Right lobe of liver (tissue), 6 donors: ENCODE measurements around the gene DEXI. TPM values are rescaled to one million over a fixed set of nuclear protein-coding genes. Genes with fewer than 3 reads are reported as not detected.

ENCODE experiments used
- ATAC-seq, 4 donors: fragments of 200-7000 bp; cut with Tn5 transposase; one replicate each; pipeline ENCODE4 v1.9.1; 2020; ENCODE audit warnings: mild to moderate bottlenecking in 4 of 4, moderate library complexity in 4 of 4
- DNase-seq, 3 donors: peaks; one replicate each; pipeline ENCODE4 v3.0.0-alpha.2; 2020
- H3K27ac ChIP-seq, 3 donors: fragments of 200-600 bp; one replicate each; pipeline ENCODE4 v1.8.0; 2022
- H3K27me3 ChIP-seq, 2 donors: fragments of 200-600 bp; one replicate each; pipeline ENCODE4 v1.8.0; 2022
- H3K36me3 ChIP-seq, 4 donors: fragments of 200-600 bp; sonication (generic) in 1 of 4; one replicate each; pipeline versions ENCODE4 v1.5.1 to v1.8.0; 2017 to 2022; ENCODE audit warnings: control low read depth in 1 of 4
- H3K4me1 ChIP-seq, 4 donors: fragments of 200-600 bp; sonication (generic) in 1 of 4; one replicate each; pipeline versions ENCODE4 v1.5.1 to v1.8.0; 2017 to 2022; ENCODE audit warnings: control low read depth in 1 of 4
- H3K4me3 ChIP-seq, 3 donors: fragments of 200-600 bp; one replicate each; pipeline ENCODE4 v1.8.0; 2022
- H3K9me3 ChIP-seq, 4 donors: fragments of 200-600 bp; sonication (generic) in 1 of 4; one replicate each; pipeline versions ENCODE4 v1.5.1 to v1.8.0; 2017 to 2022; ENCODE audit warnings: control low read depth in 1 of 4
- POLR2A ChIP-seq: fragments of 450-650 bp; IDR thresholded peaks from one replicate; pipeline ENCODE4 v1.6.1; 2017; ENCODE audit warnings: antibody characterized with exemption, mild to moderate bottlenecking
- WGBS: methylation state at CpG from one replicate; pipeline ENCODE4 v1.1.6; 2018; ENCODE audit warnings: low coverage, low lambda C conversion rate; ENCODE audit not compliant: insufficient coverage; ENCODE audit errors: missing lambda C conversion rate; 5-methylcytosine and 5-hydroxymethylcytosine counted together
- intact Hi-C, 2 donors: fragments of 100-400 bp; cut with DNase I; formaldehyde crosslinking; loops; one replicate each; pipeline versions ENCODE4 v1.11.2 to v1.14.1; 2022
- total RNA-seq, 6 experiments: library from RNA; depleted of rRNA in 2 of 6; stranded (reverse); fragments of >200 nt in 2 of 6; fragmentation: NEBNext Ultra II Directional in 3 of 6; extraction: Animal tissue kit (Norgen Biotek cat#: 25700) in 3 of 6; gene quantifications; one replicate each; pipeline versions ENCODE4 v1.1.0 to v1.2.4, GENCODE V29; 2016 to 2023
- TF ChIP-seq, protein P1 (sequence below), 4 donors: fragments of 200-600 bp in 3 of 4; fragments of 450-650 bp in 1 of 4; IDR thresholded peaks; one replicate each; pipeline versions ENCODE4 v1.5.1 to v1.8.0; 2016 to 2022; ENCODE audit warnings: antibody characterized with exemption in 4 of 4, mild to moderate bottlenecking in 2 of 4
- donor health status: DM: no; HTN: yes; CAD: no.
- donor health status: DM: no; HTN: no; CAD: no.
- donor health status: DM: no; HTN: no; CAD: no.
- donor health status: DM: no; HTN: yes; CAD: no.
- donor health status: DM: no; HTN: yes; CAD: no.

DEXI gene
- total RNA-seq, 6 experiments from 2014 or later = 35.8 to 93.8 (median 54.1) TPM

DNA sequence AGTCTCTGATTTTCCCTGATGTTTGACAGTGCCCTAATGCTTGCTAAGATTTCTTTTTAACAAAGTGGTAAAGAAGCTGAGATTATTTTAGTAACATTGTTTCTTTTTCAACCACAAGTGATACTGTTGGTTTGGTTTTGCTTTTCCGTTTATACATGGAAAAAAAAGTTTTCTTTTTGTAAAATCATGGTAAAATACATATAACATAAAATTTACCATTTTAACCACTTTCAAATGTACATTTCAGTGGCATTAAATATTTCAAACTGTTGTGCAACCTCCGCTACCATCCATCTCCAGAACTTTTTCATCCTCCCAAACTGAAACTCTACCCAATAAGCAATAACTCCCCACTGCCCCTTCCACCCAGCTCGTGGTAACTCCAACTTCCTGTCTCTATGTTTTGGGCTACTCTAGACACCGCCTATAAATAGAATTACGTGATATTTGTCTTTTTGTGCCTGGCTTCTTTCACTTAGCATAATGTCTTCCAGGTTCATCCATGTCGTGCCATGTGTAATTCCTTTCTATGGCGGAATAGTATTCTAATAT lies 60.7 kb downstream of the DEXI start:
- TF ChIP-seq, protein P1, sequence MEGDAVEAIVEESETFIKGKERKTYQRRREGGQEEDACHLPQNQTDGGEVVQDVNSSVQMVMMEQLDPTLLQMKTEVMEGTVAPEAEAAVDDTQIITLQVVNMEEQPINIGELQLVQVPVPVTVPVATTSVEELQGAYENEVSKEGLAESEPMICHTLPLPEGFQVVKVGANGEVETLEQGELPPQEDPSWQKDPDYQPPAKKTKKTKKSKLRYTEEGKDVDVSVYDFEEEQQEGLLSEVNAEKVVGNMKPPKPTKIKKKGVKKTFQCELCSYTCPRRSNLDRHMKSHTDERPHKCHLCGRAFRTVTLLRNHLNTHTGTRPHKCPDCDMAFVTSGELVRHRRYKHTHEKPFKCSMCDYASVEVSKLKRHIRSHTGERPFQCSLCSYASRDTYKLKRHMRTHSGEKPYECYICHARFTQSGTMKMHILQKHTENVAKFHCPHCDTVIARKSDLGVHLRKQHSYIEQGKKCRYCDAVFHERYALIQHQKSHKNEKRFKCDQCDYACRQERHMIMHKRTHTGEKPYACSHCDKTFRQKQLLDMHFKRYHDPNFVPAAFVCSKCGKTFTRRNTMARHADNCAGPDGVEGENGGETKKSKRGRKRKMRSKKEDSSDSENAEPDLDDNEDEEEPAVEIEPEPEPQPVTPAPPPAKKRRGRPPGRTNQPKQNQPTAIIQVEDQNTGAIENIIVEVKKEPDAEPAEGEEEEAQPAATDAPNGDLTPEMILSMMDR (IDR thresholded peaks at IDR 0.05) = no peak
- TF ChIP-seq POLR2A = no peak
- ATAC-seq = no peak
- H3K4me1 ChIP-seq = peaks cover 0 to 17% (median 3%) of the 10 kb centered on the region in 4 donors
- no peaks in the 10 kb centered on the region for H3K27me3 ChIP-seq
- H3K27ac ChIP-seq = no peak overlapping the region
- intact Hi-C loops = no loop called here
- 45% methylated on average over 7 of the region's 7 CpGs for WGBS
- H3K9me3 ChIP-seq = no peaks in the 10 kb centered on the region
- no peak overlapping the region for H3K4me3 ChIP-seq
- DNase-seq = peak in 1 of 3 donors; percentile 11
- no peaks in the 10 kb centered on the region for H3K36me3 ChIP-seq

DNA sequence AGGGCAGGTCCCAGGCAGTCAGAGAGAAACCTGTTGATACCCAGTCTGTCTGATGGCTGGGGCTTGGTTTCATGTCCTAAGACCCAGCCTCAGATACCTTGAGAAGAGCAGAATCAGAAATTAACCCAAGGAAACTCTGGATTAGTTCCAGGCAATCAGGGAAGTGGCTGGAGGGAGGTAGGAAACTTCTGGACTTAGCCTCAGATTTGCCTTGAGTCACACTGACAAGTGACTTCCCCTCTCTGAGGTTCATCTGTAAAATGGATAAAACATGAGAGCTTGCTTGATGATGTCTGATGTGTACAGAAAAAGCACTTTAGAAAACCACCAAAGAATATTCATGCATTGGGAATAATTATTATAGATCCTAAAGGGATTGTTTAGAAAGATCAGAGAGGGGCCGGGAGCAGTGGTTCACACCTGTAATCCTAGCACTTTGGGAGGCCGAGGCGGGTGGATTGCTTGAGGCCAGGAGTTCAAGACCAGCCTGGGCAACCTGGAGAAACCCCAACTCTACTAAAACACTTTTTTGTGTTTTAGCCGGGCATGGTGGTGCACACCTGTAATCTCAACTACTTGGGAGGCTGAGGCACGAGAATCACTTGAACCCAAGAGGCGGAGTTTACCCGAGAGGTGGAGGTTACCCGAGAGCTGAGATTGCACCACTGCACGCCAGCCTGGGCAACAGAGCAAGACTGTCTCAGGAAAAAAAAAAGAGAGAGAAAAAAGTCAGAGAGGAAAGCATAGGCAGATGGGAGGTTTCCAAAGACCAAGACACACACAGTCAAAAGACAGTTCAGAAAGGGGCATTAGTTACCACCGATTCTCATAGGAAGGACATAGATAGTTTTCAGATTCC lies 61.4 kb downstream of the DEXI start:
- Histone ChIP-seq H3K9me3 (no peaks in the 10 kb centered on the region), H3K27ac (peak overlapping the region in 1 of 3 donors; percentile 6), H3K4me3 (no peak overlapping the region), H3K4me1 (peaks cover 0 to 17% (median 3%) of the 10 kb centered on the region in 4 donors), H3K27me3 (no peaks in the 10 kb centered on the region), H3K36me3 (no peaks in the 10 kb centered on the region)
- DNase-seq (peak in 1 of 3 donors; percentile 15), ATAC-seq (no peak)
- intact Hi-C loops = no loop called here
- 64% methylated on average over 6 of the region's 10 CpGs for WGBS
- TF ChIP-seq, protein P1 (IDR thresholded peaks at IDR 0.05) = no peak
- TF ChIP-seq POLR2A = no peak

DNA sequence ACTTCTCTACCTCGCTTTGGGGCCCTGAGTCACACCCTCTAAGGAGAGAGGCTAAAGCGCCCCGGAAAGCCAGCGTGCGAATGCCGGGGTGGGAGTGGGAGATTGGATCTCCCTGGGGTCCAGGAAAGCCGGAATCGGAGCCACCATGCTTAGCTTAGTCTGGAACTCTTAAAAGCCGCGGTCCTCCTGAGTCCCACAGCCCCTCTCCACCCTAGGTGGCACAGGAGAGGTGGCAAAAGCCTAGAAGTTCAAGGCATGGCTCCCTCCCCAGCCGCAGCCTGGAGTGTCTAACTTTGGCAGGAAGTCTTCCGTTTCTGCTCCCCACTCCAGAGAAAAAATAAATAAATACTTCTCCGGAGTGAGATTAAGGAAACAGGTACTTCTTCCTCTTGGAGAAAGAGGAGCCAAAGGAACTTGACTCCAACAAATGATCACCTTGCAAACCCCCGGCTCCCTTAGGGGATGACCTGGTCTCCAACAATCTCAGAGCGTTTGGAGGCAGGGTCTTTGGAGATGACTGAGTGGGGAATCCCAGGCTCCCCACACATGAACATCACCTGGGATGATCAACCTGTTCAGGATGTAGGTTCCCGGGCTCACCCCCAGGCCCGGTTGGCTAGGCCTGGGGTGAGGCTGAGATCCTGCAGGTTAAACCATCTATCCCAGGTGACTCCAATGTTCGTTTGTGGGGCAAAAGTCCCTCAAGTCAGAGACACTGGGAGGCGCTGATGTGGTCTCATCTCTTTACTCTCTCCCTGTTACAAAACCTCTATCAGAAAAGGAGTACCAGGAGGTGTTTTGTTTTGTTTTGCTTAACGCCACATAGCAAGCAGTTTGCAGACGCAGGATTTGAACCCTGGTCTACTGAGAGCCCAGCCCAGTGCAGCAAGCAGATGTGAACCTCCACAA lies 62.3 kb downstream of the DEXI start:
- TF ChIP-seq POLR2A = no peak
- TF ChIP-seq, protein P1 (IDR thresholded peaks at IDR 0.05) = no peak
- Histone ChIP-seq H3K4me3 (peak overlapping the region; percentile 60 to 68 (median 64)), H3K9me3 (no peaks in the 10 kb centered on the region), H3K4me1 (peaks cover 0 to 17% (median 3%) of the 10 kb centered on the region in 4 donors), H3K27me3 (no peaks in the 10 kb centered on the region), H3K27ac (peak overlapping the region in 1 of 3 donors; percentile 6), H3K36me3 (no peaks in the 10 kb centered on the region)
- intact Hi-C loops = no loop called here
- DNase-seq (peak in 2 of 3 donors; percentile 14 to 24), ATAC-seq (no peak)
- WGBS = 32% methylated on average over 10 of the region's 21 CpGs

Other genes starting within 250 kb of the DEXI start
- 1 to 10 TPM in 1 of 6 experiments, under 1 TPM in 3, not detected in 2; 0.20 to 1.3 (median 0.69) TPM for gene TEKT5, start 247.5 kb downstream of the DEXI start, total RNA-seq
- gene NUBP1, start 198.6 kb downstream of the DEXI start, total RNA-seq = 10 to 100 TPM; 14.0 to 27.4 (median 20.9) TPM
- gene TVP23A, start 123.7 kb downstream of the DEXI start, total RNA-seq = under 1 TPM in 5 of 6 experiments, not detected in 1; 0.06 to 0.22 (median 0.13) TPM
- gene CIITA, start 65.3 kb downstream of the DEXI start, total RNA-seq = 1 to 10 TPM in 5 of 6 experiments, under 1 TPM in 1; 0.95 to 6.4 (median 3.3) TPM
- gene CLEC16A, start 2.1 kb upstream of the DEXI start, total RNA-seq = 10 to 100 TPM; 15.2 to 25.9 (median 19.8) TPM